H1 (cell line): ENCODE data around the gene NHS. TPM values are rescaled to one million over a fixed set of nuclear protein-coding genes. Genes with fewer than 3 reads are reported as not detected.

Experiments used
- CTCF ChIA-PET: fragments of 300-600 bp; sonication (Branson Sonifier 250); formaldehyde crosslinking; loops from one replicate; lab custom pipeline; 2021; ENCODE audit not compliant: partially characterized antibody; lab: Charles Lee
- POLR2A ChIA-PET: fragments of 300-600 bp; sonication (Branson Sonifier 250); formaldehyde crosslinking; loops from one replicate; lab custom pipeline; 2021; ENCODE audit warnings: inconsistent platforms; ENCODE audit not compliant: partially characterized antibody; lab: Charles Lee
- DNase-seq, 2 experiments: peaks; one replicate each; pipeline versions ENCODE4 v3.0.0 to v3.0.0-alpha.2; 2010 to 2022; ENCODE audit warnings: low spot score in 2 of 2, low read depth in 1 of 2, mixed read lengths in 1 of 2
- FAIRE-seq: peaks from 2 replicates; lab custom pipeline; 2011; peaks lifted over from hg19 to GRCh38; lab: Jason Lieb, UNC
- H2AFZ ChIP-seq: 2 replicates; pipeline ENCODE4 v1.8.1; 2012; ENCODE audit warnings: low read length, inconsistent platforms
- H2AK5ac ChIP-seq: 2 replicates; pipeline ENCODE4 v1.6.1; 2013; ENCODE audit warnings: low read depth, low read length
- H2BK120ac ChIP-seq: replicated peaks from 2 replicates; pipeline ENCODE3; 2013; ENCODE audit warnings: low read depth, low read length, inconsistent platforms
- H2BK12ac ChIP-seq: 2 replicates; pipeline ENCODE4 v1.6.1; 2013; ENCODE audit warnings: low read depth, low read length
- H2BK15ac ChIP-seq: 2 replicates; pipeline ENCODE4 v1.6.1; 2013; ENCODE audit warnings: low read length
- H2BK20ac ChIP-seq: 2 replicates; pipeline ENCODE4 v1.6.1; 2013; ENCODE audit warnings: low read length
- H2BK5ac ChIP-seq: 2 replicates; pipeline ENCODE4 v1.6.1; 2013; ENCODE audit warnings: low read depth, low read length
- H3K14ac ChIP-seq: 2 replicates; pipeline ENCODE4 v1.6.1; 2013; ENCODE audit warnings: inconsistent platforms; ENCODE audit not compliant: insufficient read length
- H3K18ac ChIP-seq: 2 replicates; pipeline ENCODE4 v1.6.1; 2013; ENCODE audit warnings: low read length; ENCODE audit errors: extremely low read depth
- H3K23ac ChIP-seq: 2 replicates; pipeline ENCODE4 v1.6.1; 2013; ENCODE audit warnings: inconsistent platforms; ENCODE audit not compliant: insufficient read length
- H3K23me2 ChIP-seq: 2 replicates; pipeline ENCODE4 v1.6.1; 2013; ENCODE audit warnings: low read depth, low read length
- H3K27ac ChIP-seq: 2 replicates; pipeline ENCODE4 v1.6.1; 2011; ENCODE audit warnings: low read depth, low read length, inconsistent platforms
- H3K27me3 ChIP-seq, 4 experiments: replicated peaks in 1 of 4; 1 replicate in 1 of 4; 2 replicates in 3 of 4; pipeline versions ENCODE4 v1.6.1 to v1.8.1; 2011 to 2013; ENCODE audit warnings: low read length in 3 of 4, mild to moderate bottlenecking in 3 of 4, inconsistent platforms in 2 of 4, mixed read lengths in 2 of 4, moderate library complexity in 1 of 4; ENCODE audit not compliant: control insufficient read depth in 3 of 4, insufficient read depth in 3 of 4; ENCODE audit errors: extremely low read depth in 1 of 4
- H3K36me3 ChIP-seq, 4 experiments: 2 replicates each; pipeline versions ENCODE4 v1.6.1 to v1.8.1; 2011 to 2013; ENCODE audit warnings: mild to moderate bottlenecking in 4 of 4, low read length in 3 of 4, moderate library complexity in 2 of 4, control low read depth in 1 of 4, inconsistent platforms in 1 of 4; ENCODE audit not compliant: insufficient read depth in 4 of 4, control insufficient read depth in 2 of 4
- H3K4ac ChIP-seq: replicated peaks from 2 replicates; pipeline ENCODE3; 2013; ENCODE audit warnings: low read length, low read depth, mixed read lengths, inconsistent platforms; ENCODE audit not compliant: insufficient read length
- H3K4me1 ChIP-seq, 4 experiments: replicated peaks in 1 of 4; 1 replicate in 1 of 4; 2 replicates in 3 of 4; pipeline versions ENCODE4 v1.6.1 to v1.8.1; 2011 to 2013; ENCODE audit warnings: low read length in 3 of 4, inconsistent platforms in 2 of 4, mixed read lengths in 1 of 4; ENCODE audit not compliant: insufficient read depth in 4 of 4, control insufficient read depth in 3 of 4
- H3K4me2 ChIP-seq, 2 experiments: 2 replicates each; pipeline versions ENCODE4 v1.6.1 to v1.8.1; 2011 to 2013; ENCODE audit warnings: low read depth in 2 of 2, low read length in 2 of 2, control low read depth in 1 of 2, inconsistent platforms in 1 of 2, mild to moderate bottlenecking in 1 of 2; ENCODE audit not compliant: insufficient read depth in 1 of 2
- H3K4me3 ChIP-seq, 4 experiments: fragments of 200-600, 300-600 bp in 1 of 4; sonication (generic), shearing (Covaris generic), sonication (Bioruptor Twin) in 1 of 4; 2 replicates each; pipeline versions ENCODE4 v1.5.1 to v1.8.1; 2011 to 2016; ENCODE audit warnings: low read length in 4 of 4, low read depth in 3 of 4, control low read depth in 2 of 4, inconsistent platforms in 2 of 4, mild to moderate bottlenecking in 2 of 4, mixed read lengths in 1 of 4, moderate library complexity in 1 of 4; ENCODE audit not compliant: insufficient read depth in 2 of 4; ENCODE audit errors: extremely low read depth in 1 of 4
- H3K56ac ChIP-seq: replicated peaks from 2 replicates; pipeline ENCODE3; 2013; ENCODE audit warnings: low read depth, mild to moderate bottlenecking, mixed read lengths, low read length, inconsistent platforms; ENCODE audit not compliant: insufficient read length
- H3K79me1 ChIP-seq: 2 replicates; pipeline ENCODE4 v1.6.1; 2013; ENCODE audit warnings: low read depth, low read length, control low read depth
- H3K79me2 ChIP-seq, 2 experiments: 2 replicates each; pipeline versions ENCODE4 v1.6.1 to v1.8.1; 2012 to 2013; ENCODE audit warnings: low read length in 2 of 2, mild to moderate bottlenecking in 2 of 2, inconsistent platforms in 1 of 2; ENCODE audit not compliant: insufficient read depth in 2 of 2, control insufficient read depth in 1 of 2
- H3K9ac ChIP-seq, 4 experiments: replicated peaks in 1 of 4; 1 replicate in 1 of 4; 2 replicates in 3 of 4; pipeline versions ENCODE4 v1.6.1 to v1.8.1; 2011 to 2013; ENCODE audit warnings: low read depth in 3 of 4, low read length in 3 of 4, control low read depth in 2 of 4, mild to moderate bottlenecking in 2 of 4, moderate library complexity in 2 of 4, inconsistent platforms in 1 of 4; ENCODE audit errors: extremely low read depth in 1 of 4
- H3K9me3 ChIP-seq, 2 experiments: 2 replicates each; pipeline versions ENCODE4 v1.6.1 to v1.8.1; 2012 to 2013; ENCODE audit warnings: mild to moderate bottlenecking in 2 of 2, moderate library complexity in 2 of 2, control low read depth in 1 of 2, inconsistent platforms in 1 of 2, low read depth in 1 of 2, low read length in 1 of 2, mixed read lengths in 1 of 2; ENCODE audit not compliant: insufficient read depth in 2 of 2
- H4K20me1 ChIP-seq, 2 experiments: replicated peaks in 1 of 2; 2 replicates each; pipeline versions ENCODE3 to v1.8.1; 2011 to 2013; ENCODE audit warnings: inconsistent platforms in 2 of 2, low read length in 2 of 2, mild to moderate bottlenecking in 1 of 2; ENCODE audit not compliant: insufficient read depth in 2 of 2, control insufficient read depth in 1 of 2
- H4K5ac ChIP-seq: 2 replicates; pipeline ENCODE4 v1.6.1; 2013; ENCODE audit warnings: low read length, low read depth, mixed read lengths, inconsistent platforms; ENCODE audit not compliant: insufficient read length
- H4K8ac ChIP-seq: 2 replicates; pipeline ENCODE4 v1.8.0; 2013; ENCODE audit warnings: mild to moderate bottlenecking, moderate library complexity, low read length, inconsistent platforms; ENCODE audit not compliant: insufficient read depth; ENCODE audit errors: extremely low read depth
- H4K91ac ChIP-seq: replicated peaks from 2 replicates; pipeline ENCODE3; 2013; ENCODE audit warnings: low read length, mixed read lengths, inconsistent platforms; ENCODE audit not compliant: insufficient read length
- ATF2 ChIP-seq: IDR thresholded peaks from 2 replicates; pipeline ENCODE4 v1.6.1; 2012; ENCODE audit warnings: low read length, inconsistent platforms
- BCL11A ChIP-seq, 2 experiments: IDR thresholded peaks; one replicate each; pipeline ENCODE4 v1.6.1; 2011; ENCODE audit warnings: low read depth in 2 of 2, low read length in 2 of 2, mild to moderate bottlenecking in 2 of 2
- E2F6 ChIP-seq: IDR thresholded peaks from 2 replicates; pipeline ENCODE4 v1.6.1; 2012; ENCODE audit warnings: inconsistent platforms
- JUN ChIP-seq: IDR thresholded peaks from 2 replicates; pipeline ENCODE4 v1.6.1; 2011; ENCODE audit warnings: low read depth, mild to moderate bottlenecking, improper control_type of control experiment, low read length
- KDM5A ChIP-seq: fragments of 200-600 bp; IDR thresholded peaks from 2 replicates; pipeline ENCODE4 v1.7.1; 2012; ENCODE audit warnings: mild to moderate bottlenecking, low read length, inconsistent platforms, mixed read lengths
- NANOG ChIP-seq: IDR thresholded peaks from 2 replicates; pipeline ENCODE4 v1.6.1; 2011; ENCODE audit warnings: low read length, low read depth, mild to moderate bottlenecking, inconsistent platforms; ENCODE audit not compliant: insufficient read depth, poor library complexity, severe bottlenecking
- POU5F1 ChIP-seq: IDR thresholded peaks from 2 replicates; pipeline ENCODE4 v1.6.1; 2011; ENCODE audit warnings: low read depth, mild to moderate bottlenecking, low read length, moderate library complexity
- SAP30 ChIP-seq: fragments of 300-600 bp; sonication (generic); IDR thresholded peaks from 2 replicates; pipeline ENCODE4 v1.7.1; 2012; ENCODE audit warnings: low read length, moderate library complexity, mild to moderate bottlenecking, inconsistent platforms; ENCODE audit not compliant: insufficient read depth, insufficient replicate concordance
- SIRT6 ChIP-seq: IDR thresholded peaks from one replicate; pipeline ENCODE4 v1.7.1; 2012; ENCODE audit warnings: low read length, inconsistent platforms
- SP2 ChIP-seq: IDR thresholded peaks from 2 replicates; pipeline ENCODE4 v1.6.1; 2012; ENCODE audit warnings: mild to moderate bottlenecking, low read length, inconsistent platforms
- TAF7 ChIP-seq: optimal IDR thresholded peaks from 2 replicates; pipeline ENCODE3; 2011; ENCODE audit warnings: low read depth, mild to moderate bottlenecking, inconsistent platforms, low read length, moderate library complexity, borderline replicate concordance
- TBP ChIP-seq: IDR thresholded peaks from 2 replicates; pipeline ENCODE4 v1.6.1; 2011; ENCODE audit warnings: low read depth, low read length, improper control_type of control experiment
- YY1 ChIP-seq: IDR thresholded peaks from 2 replicates; pipeline ENCODE4 v1.6.1; 2011; ENCODE audit warnings: low read depth, mild to moderate bottlenecking, low read length
- polyA plus RNA-seq, 7 experiments: library from polyadenylated mRNA; depleted of rRNA in 3 of 7; stranded (reverse) in 5 of 7; unstranded in 2 of 7; fragments of >200 nt in 5 of 7; fragments of 200-250 nt in 2 of 7; gene quantifications; 1 replicate in 5 of 7; 2 replicates in 1 of 7; 4 replicates in 1 of 7; pipeline versions ENCODE4 v1.2.1 to v1.2.3, GENCODE V29; 2011 to 2013; ENCODE audit warnings: missing spikeins in 2 of 7, mixed read lengths in 2 of 7
- total RNA-seq: library from RNA; stranded (reverse); fragmentation: NEBNext Ultra II Directional; extraction: Animal tissue kit (Norgen Biotek cat#: 25700); gene quantifications from 2 replicates; pipeline ENCODE4 v1.2.1, GENCODE V29; 2021

The NHS gene
- total and polyA plus RNA-seq, 2 of the 8 experiments (the other 6 are each of a cell fraction or from before 2014, with no cell fraction given): 2.2 to 6.7 TPM

- Histone ChIP-seq H4K8ac (no peak overlapping the region), H3K79me2 (no peaks in the 10 kb centered on the region), H3K23ac (no peak overlapping the region), H3K23me2 (no peaks in the 10 kb centered on the region), H3K56ac (no peak overlapping the region), H2AFZ (no peak overlapping the region), H3K27ac (no peak overlapping the region), H4K5ac (no peak overlapping the region), H3K4me2 (no peak overlapping the region), H4K20me1 (no peaks in the 10 kb centered on the region), H3K27me3 (no peaks in the 10 kb centered on the region), H3K9me3 (no peaks in the 10 kb centered on the region), H2BK20ac (no peak overlapping the region), H3K79me1 (no peaks in the 10 kb centered on the region), H3K4ac (no peak overlapping the region), H3K9ac (no peak overlapping the region), H3K36me3 (no peaks in the 10 kb centered on the region), H2BK120ac (no peak overlapping the region), H3K18ac (no peak overlapping the region), H2BK5ac (no peak overlapping the region), H3K4me3 (no peak overlapping the region), H4K91ac (no peak overlapping the region), H3K4me1 (no peaks in the 10 kb centered on the region), H2AK5ac (no peak overlapping the region), H3K14ac (no peak overlapping the region), H2BK12ac (no peak overlapping the region), H2BK15ac (no peak overlapping the region)
- CTCF ChIA-PET: interaction anchor here (1.6 kb wide), 1 partner anchor 9 kb away, joined by 5 read pairs; no protein-coding TSS in a partner anchor
- FAIRE-seq: no peak
- POLR2A ChIA-PET: interaction anchor here (0.6 kb wide), 1 partner anchor 347 kb away, joined by 3 read pairs; no protein-coding TSS in a partner anchor
- no peak for DNase-seq
- TF ChIP-seq YY1 (no peak), KDM5A (no peak), E2F6 (no peak), SP2 (no peak), TBP (no peak), NANOG (no peak), TAF7 (no peak), ATF2 (no peak), SAP30 (no peak), JUN (no peak), BCL11A (IDR thresholded peaks at IDR 0.05; ENCODE audit: low read depth in 2 of 2, low read length in 2 of 2) (no peak), SIRT6 (no peak), POU5F1 (no peak)
These were observed 304.3 kb downstream of the NHS start for GRCh38 chrX:17679261-17679660.
